PFSK-1 (cell line): ENCODE results near the gene C1orf174.

Experiments
- POLR2AphosphoS5 ChIP-seq: IDR thresholded peaks from 2 replicates; pipeline ENCODE4 v1.6.1; 2012; ENCODE audit warnings: low read depth, mild to moderate bottlenecking, control low read depth, low read length, moderate library complexity
- REST ChIP-seq, 2 experiments: IDR thresholded peaks; 2 replicates each; pipeline versions ENCODE4 v1.6.1 to v1.8.0; 2011 to 2012; ENCODE audit warnings: low read depth in 2 of 2, low read length in 2 of 2, control low read depth in 1 of 2, inconsistent platforms in 1 of 2, mild to moderate bottlenecking in 1 of 2, moderate library complexity in 1 of 2; ENCODE audit not compliant: insufficient read depth in 1 of 2
- SIN3A ChIP-seq: IDR thresholded peaks from 2 replicates; pipeline ENCODE4 v1.6.1; 2012; ENCODE audit warnings: mild to moderate bottlenecking, low read length, moderate library complexity, borderline replicate concordance; ENCODE audit not compliant: insufficient read depth

GRCh38 chr1:3910049-3910731 is 10.1 kb upstream of the C1orf174 start:
- TF ChIP-seq SIN3A: no peak
- no peak for TF ChIP-seq POLR2AphosphoS5
- TF ChIP-seq REST (IDR thresholded peaks at IDR 0.05; ENCODE audit: insufficient read depth in 1 of 2, low read depth in 2 of 2, low read length in 2 of 2): no peak
